ENCODE results near the gene ATG9B. TPM values are rescaled to one million over a fixed set of nuclear protein-coding genes. Genes with fewer than 3 reads are reported as not detected.
A peak's percentile ranks its signal among the peaks of the same experiment; 100 is the strongest.

Gene ATG9B
- total RNA-seq, 1 experiment from 2014 or later, result 1.3 TPM

DNA sequence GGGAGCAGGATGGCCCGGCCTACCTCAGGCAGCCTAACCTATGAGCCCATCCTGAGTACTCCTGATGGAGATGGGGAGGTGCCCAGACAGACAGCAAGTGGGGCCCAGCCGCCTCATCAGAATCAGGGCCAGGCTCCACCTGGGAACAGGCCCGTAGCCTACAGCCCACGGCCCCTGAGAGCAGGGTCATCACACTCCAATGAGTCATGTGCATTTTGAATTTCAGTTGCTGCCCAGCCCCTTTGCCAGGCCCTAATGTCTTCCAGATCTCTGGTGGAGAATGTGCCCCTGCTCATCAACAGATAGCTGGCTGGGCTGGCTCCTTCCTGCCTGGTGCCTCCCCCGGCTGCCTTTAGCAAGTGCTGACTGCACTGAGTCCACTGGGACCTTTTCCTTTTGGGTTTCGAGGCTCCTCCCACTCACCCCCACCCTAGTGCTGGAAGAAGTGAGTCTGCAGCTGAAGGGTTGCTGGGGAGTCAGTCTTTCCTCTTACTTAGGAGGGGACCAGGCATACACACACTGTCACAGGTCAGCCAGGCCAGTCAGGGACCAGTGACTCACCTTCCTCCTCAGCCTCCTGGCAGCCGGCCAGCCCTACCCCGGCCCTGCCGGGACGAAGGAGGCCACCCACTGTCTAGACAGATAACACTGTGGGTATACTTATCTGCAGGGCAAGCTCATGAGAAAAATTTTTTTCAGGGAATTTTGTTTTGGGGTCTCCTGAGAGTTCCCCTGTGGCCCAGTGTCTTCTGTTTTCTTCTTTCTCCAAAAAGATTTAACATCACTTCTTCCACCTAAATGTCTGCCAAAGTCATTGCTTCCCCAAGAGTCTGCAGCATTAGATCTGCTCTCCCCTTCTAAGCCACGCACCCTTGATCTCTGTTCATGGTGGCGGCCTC lies 14.9 kb upstream of the ATG9B start:
- BruUV-seq (replicated peaks), result no TSS peak
- no peaks in the 10 kb centered on the region for H3K79me2 ChIP-seq (ENCODE audit: low read length)
- no peaks in the 10 kb centered on the region for H3K9me2 ChIP-seq (replicated peaks; ENCODE audit: low read length)
- intact Hi-C loops (cut with micrococcal nuclease), result no loop called here
- H3F3A ChIP-seq (ENCODE audit: low read length, unreplicated experiment), result no peaks in the 10 kb centered on the region
- no peaks in the 10 kb centered on the region; the same call in 1 of the 2 replicates for H3K36me3 ChIP-seq (ENCODE audit: low read depth, low read length)
- H3K4me3 ChIP-seq (ENCODE audit: low read length), result no peak overlapping the region
- peak overlapping the region; percentile 40 for H3K9ac ChIP-seq (ENCODE audit: low read length)
- H4K20me1 ChIP-seq (ENCODE audit: low read length), result no peaks in the 10 kb centered on the region
- ATAC-seq (peak; percentile 92), DNase-seq (peak; percentile 80)
- TF ChIP-seq, protein P1, sequence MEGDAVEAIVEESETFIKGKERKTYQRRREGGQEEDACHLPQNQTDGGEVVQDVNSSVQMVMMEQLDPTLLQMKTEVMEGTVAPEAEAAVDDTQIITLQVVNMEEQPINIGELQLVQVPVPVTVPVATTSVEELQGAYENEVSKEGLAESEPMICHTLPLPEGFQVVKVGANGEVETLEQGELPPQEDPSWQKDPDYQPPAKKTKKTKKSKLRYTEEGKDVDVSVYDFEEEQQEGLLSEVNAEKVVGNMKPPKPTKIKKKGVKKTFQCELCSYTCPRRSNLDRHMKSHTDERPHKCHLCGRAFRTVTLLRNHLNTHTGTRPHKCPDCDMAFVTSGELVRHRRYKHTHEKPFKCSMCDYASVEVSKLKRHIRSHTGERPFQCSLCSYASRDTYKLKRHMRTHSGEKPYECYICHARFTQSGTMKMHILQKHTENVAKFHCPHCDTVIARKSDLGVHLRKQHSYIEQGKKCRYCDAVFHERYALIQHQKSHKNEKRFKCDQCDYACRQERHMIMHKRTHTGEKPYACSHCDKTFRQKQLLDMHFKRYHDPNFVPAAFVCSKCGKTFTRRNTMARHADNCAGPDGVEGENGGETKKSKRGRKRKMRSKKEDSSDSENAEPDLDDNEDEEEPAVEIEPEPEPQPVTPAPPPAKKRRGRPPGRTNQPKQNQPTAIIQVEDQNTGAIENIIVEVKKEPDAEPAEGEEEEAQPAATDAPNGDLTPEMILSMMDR (conservative IDR thresholded peaks at IDR 0.05; ENCODE audit: low read depth, low read length), result no peak
- TF ChIP-seq EZH2phosphoT487 (IDR thresholded peaks at IDR 0.05; ENCODE audit: borderline replicate concordance, low read length) (no peak), EZH2 (IDR thresholded peaks at IDR 0.05; ENCODE audit: low read length, unreplicated experiment) (no peak)
- H3K27me3 ChIP-seq (ENCODE audit: low read length), result no peaks in the 10 kb centered on the region
- H3K27ac ChIP-seq (ENCODE audit: low read length), result peak overlapping the region; percentile 70
- ChIA-PET CTCF (no interaction called here), POLR2A (ENCODE audit: unreplicated experiment) (no interaction called here)
- H3K4me2 ChIP-seq (ENCODE audit: low read length), result peak overlapping the region; percentile 61
- no peak overlapping the region for H2AFZ ChIP-seq (ENCODE audit: low read length)
- H3K4me1 ChIP-seq (ENCODE audit: insufficient read depth, low read length), result peaks cover 18% of the 10 kb centered on the region
- H3K9me3 ChIP-seq (ENCODE audit: low read length), result no peaks in the 10 kb centered on the region

DNA sequence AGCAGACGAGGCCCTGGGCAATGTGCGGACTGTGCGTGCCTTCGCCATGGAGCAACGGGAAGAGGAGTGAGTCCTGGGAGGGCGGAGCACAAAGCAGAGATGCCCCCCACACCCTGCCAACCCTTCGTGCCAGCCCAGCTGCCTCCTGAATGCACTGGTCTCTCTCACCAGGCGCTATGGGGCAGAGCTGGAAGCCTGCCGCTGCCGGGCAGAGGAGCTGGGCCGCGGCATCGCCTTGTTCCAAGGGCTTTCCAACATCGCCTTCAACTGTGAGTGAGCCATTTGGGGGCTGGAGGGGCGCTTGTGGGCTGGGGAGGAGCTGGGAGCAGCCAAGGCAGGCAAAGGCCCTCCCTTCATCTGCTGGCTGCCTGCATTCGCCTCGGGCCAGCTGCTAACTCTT lies 11.6 kb upstream of the ATG9B start:
- Histone ChIP-seq H3K9ac (ENCODE audit: low read length) (no peak overlapping the region), H3K4me3 (ENCODE audit: low read length) (no peak overlapping the region), H3K36me3 (ENCODE audit: low read depth, low read length) (no peaks in the 10 kb centered on the region; the same call in 1 of the 2 replicates), H3K27ac (ENCODE audit: low read length) (no peak overlapping the region), H3K9me3 (ENCODE audit: low read length) (no peaks in the 10 kb centered on the region), H3K4me1 (ENCODE audit: insufficient read depth, low read length) (peaks cover 18% of the 10 kb centered on the region), H3K27me3 (ENCODE audit: low read length) (no peaks in the 10 kb centered on the region), H3K9me2 (replicated peaks; ENCODE audit: low read length) (no peaks in the 10 kb centered on the region), H4K20me1 (ENCODE audit: low read length) (no peaks in the 10 kb centered on the region), H3K79me2 (ENCODE audit: low read length) (0 out of 2 replicates have a peak, but pooled peaks cover 6% of the 10 kb centered on the region), H2AFZ (ENCODE audit: low read length) (no peak overlapping the region), H3F3A (ENCODE audit: low read length, unreplicated experiment) (no peaks in the 10 kb centered on the region), H3K4me2 (ENCODE audit: low read length) (no peak overlapping the region)
- ATAC-seq (no peak), DNase-seq (no peak)
- BruUV-seq (replicated peaks), result no TSS peak
- ChIA-PET POLR2A (ENCODE audit: unreplicated experiment) (no interaction called here), CTCF (no interaction called here)
- intact Hi-C loops (cut with micrococcal nuclease), result no loop called here
- TF ChIP-seq, protein P1 (conservative IDR thresholded peaks at IDR 0.05; ENCODE audit: low read depth, low read length), result no peak

DNA sequence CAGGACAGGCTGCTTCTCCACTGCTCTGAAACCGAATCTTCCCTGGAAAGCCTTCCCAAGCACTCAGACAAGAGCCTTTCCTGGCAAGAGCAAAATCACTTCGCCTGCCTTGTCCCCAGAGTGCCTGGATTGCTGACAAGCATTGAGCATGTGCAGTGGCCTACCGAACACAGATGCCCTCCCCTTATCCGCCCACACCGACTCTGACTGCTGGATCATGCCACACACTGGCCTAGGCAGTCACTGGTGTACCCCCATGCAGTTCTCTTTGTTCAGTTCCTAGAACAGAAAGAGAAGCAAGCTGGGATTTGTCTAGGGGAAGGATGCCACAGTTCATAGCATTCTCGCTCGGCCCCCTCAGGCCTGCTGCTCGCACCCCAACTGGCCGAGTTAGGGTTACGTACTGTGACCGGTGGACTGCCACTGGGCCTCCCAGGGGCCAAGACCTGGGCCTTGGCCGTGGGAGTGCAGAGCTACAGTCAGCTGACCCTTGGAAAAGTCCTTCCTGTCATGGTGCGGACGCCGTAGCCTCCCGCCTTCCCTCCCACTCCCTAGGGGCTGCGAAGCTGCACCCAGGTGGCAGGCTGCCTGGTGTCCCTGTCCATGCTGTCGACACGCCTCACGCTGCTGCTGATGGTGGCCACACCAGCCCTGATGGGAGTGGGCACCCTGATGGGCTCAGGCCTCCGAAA lies 10.9 kb upstream of the ATG9B start:
- no peaks in the 10 kb centered on the region for H3K9me2 ChIP-seq (replicated peaks; ENCODE audit: low read length)
- ChIA-PET POLR2A (ENCODE audit: unreplicated experiment) (no interaction called here), CTCF (no interaction called here)
- no peaks in the 10 kb centered on the region for H3K27me3 ChIP-seq (ENCODE audit: low read length)
- DNase-seq, result no peak
- H3K27ac ChIP-seq (ENCODE audit: low read length), result no peak overlapping the region
- H3K4me1 ChIP-seq (ENCODE audit: insufficient read depth, low read length), result peaks cover 18% of the 10 kb centered on the region
- TF ChIP-seq, protein P1 (conservative IDR thresholded peaks at IDR 0.05; ENCODE audit: low read depth, low read length), result no peak
- TF ChIP-seq EZH2 (IDR thresholded peaks at IDR 0.05; ENCODE audit: low read length, unreplicated experiment), result no peak
- no peak for TF ChIP-seq EZH2phosphoT487 (IDR thresholded peaks at IDR 0.05; ENCODE audit: borderline replicate concordance, low read length)
- no peak overlapping the region for H3K4me3 ChIP-seq (ENCODE audit: low read length)
- no peaks in the 10 kb centered on the region; the same call in 1 of the 2 replicates for H3K36me3 ChIP-seq (ENCODE audit: low read depth, low read length)
- BruUV-seq (replicated peaks), result no TSS peak
- H3K4me2 ChIP-seq (ENCODE audit: low read length), result no peak overlapping the region
- no peaks in the 10 kb centered on the region for H3K9me3 ChIP-seq (ENCODE audit: low read length)
- intact Hi-C loops (cut with micrococcal nuclease), result no loop called here
- 0 out of 2 replicates have a peak, but pooled peaks cover 9% of the 10 kb centered on the region for H3K79me2 ChIP-seq (ENCODE audit: low read length)
- H2AFZ ChIP-seq (ENCODE audit: low read length), result no peak overlapping the region
- no peaks in the 10 kb centered on the region for H4K20me1 ChIP-seq (ENCODE audit: low read length)
- no peak for ATAC-seq
- no peaks in the 10 kb centered on the region for H3F3A ChIP-seq (ENCODE audit: low read length, unreplicated experiment)
- no peak overlapping the region for H3K9ac ChIP-seq (ENCODE audit: low read length)
